Measurements from ENCODE around the gene COL21A1. TPM values are rescaled to one million over a fixed set of nuclear protein-coding genes. Genes with fewer than 3 reads are reported as not detected.

COL21A1 gene
- total RNA-seq, 4 donors from 2014 or later = 1.3 to 2.1 (median 1.6) TPM

- intact Hi-C loops (cut with DNase I) = no loop called here
- DNase-seq = no peak
- Histone ChIP-seq H3K4me1 (no peaks in the 10 kb centered on the region), H3K36me3 (no peaks in the 10 kb centered on the region), H3K4me3 (no peak overlapping the region), H3K9me3 (no peaks in the 10 kb centered on the region), H3K27ac (no peak overlapping the region), H3K27me3 (no peaks in the 10 kb centered on the region)
- TF ChIP-seq CTCF (IDR thresholded peaks at IDR 0.05) = no peak
- no peak for TF ChIP-seq POLR2A (IDR thresholded peaks at IDR 0.05)
- WGBS, 2 donors = 93 to 94% methylated on average over 2 of the region's 2 CpGs
These were observed 214.0 kb downstream of the COL21A1 start for GRCh38 chr6:56033401-56033800.

GRCh38 chr6:56032715-56033260 lies 214.6 kb downstream of the COL21A1 start:
- 48 to 65% methylated on average over 2 of the region's 2 CpGs for WGBS, 2 donors
- no peaks in the 10 kb centered on the region for H3K9me3 ChIP-seq
- no peak for DNase-seq

GRCh38 chr6:56027865-56028264 lies 219.5 kb downstream of the COL21A1 start:
- TF ChIP-seq POLR2A (IDR thresholded peaks at IDR 0.05) (no peak), CTCF (IDR thresholded peaks at IDR 0.05) (no peak)
- Histone ChIP-seq H3K4me1 (no peaks in the 10 kb centered on the region), H3K27me3 (no peaks in the 10 kb centered on the region), H3K4me3 (no peak overlapping the region), H3K36me3 (no peaks in the 10 kb centered on the region), H3K27ac (no peak overlapping the region), H3K9me3 (no peaks in the 10 kb centered on the region)
- DNase-seq = no peak
- WGBS, 2 donors = 77 to 85% methylated on average over 2 of the region's 2 CpGs
- intact Hi-C loops (cut with DNase I) = no loop called here

More at GRCh38 chr6:56032715-56033260, 214.6 kb downstream of the COL21A1 start:
- intact Hi-C loops (cut with DNase I) = no loop called here
- no peaks in the 10 kb centered on the region for H3K36me3 ChIP-seq
- TF ChIP-seq POLR2A (IDR thresholded peaks at IDR 0.05) (no peak), CTCF (IDR thresholded peaks at IDR 0.05) (no peak)
- no peak overlapping the region for H3K4me3 ChIP-seq
- no peaks in the 10 kb centered on the region for H3K27me3 ChIP-seq
- no peaks in the 10 kb centered on the region for H3K4me1 ChIP-seq
- H3K27ac ChIP-seq = no peak overlapping the region

- intact Hi-C loops (cut with DNase I) = no loop called here
- 80 to 82% methylated on average over 2 of the region's 2 CpGs for WGBS, 2 donors
- no peaks in the 10 kb centered on the region for H3K9me3 ChIP-seq
- no peak for DNase-seq
- no peak overlapping the region for H3K27ac ChIP-seq
- TF ChIP-seq POLR2A (IDR thresholded peaks at IDR 0.05) = no peak
- no peak for TF ChIP-seq CTCF (IDR thresholded peaks at IDR 0.05)
- H3K27me3 ChIP-seq = no peaks in the 10 kb centered on the region
- H3K4me1 ChIP-seq = no peaks in the 10 kb centered on the region
- H3K4me3 ChIP-seq = no peak overlapping the region
- H3K36me3 ChIP-seq = no peaks in the 10 kb centered on the region
These were observed 220.8 kb downstream of the COL21A1 start for GRCh38 chr6:56026455-56027180.

- H3K9me3 ChIP-seq = no peaks in the 10 kb centered on the region
- intact Hi-C loops (cut with DNase I) = no loop called here
- TF ChIP-seq POLR2A (IDR thresholded peaks at IDR 0.05) (no peak), CTCF (IDR thresholded peaks at IDR 0.05) (no peak)
- no peaks in the 10 kb centered on the region for H3K36me3 ChIP-seq
- no peak for DNase-seq
- no peaks in the 10 kb centered on the region for H3K27me3 ChIP-seq
- no peak overlapping the region for H3K4me3 ChIP-seq
- no peaks in the 10 kb centered on the region for H3K4me1 ChIP-seq
- no peak overlapping the region for H3K27ac ChIP-seq
These were observed 221.6 kb downstream of the COL21A1 start for GRCh38 chr6:56025795-56026194.
